Activated CD8-positive, alpha-beta memory T cell treated with anti-CD3 and anti-CD28 coated beads, Interleukin-2, amount 50 U/mL, for 48 hours (primary cell): ENCODE data around the gene IL4R.
A peak's percentile ranks its signal among the peaks of the same experiment; 100 is the strongest.
"Not testable (repeated sequence)": the region's sequence is repeated elsewhere in the genome, so short reads cannot be mapped to it uniquely, and the experiment has no call there.

ENCODE experiments used
- DNase-seq: peaks from one replicate; pipeline ENCODE4 v3.0.0-alpha.2; 2020

IL4R gene

DNA sequence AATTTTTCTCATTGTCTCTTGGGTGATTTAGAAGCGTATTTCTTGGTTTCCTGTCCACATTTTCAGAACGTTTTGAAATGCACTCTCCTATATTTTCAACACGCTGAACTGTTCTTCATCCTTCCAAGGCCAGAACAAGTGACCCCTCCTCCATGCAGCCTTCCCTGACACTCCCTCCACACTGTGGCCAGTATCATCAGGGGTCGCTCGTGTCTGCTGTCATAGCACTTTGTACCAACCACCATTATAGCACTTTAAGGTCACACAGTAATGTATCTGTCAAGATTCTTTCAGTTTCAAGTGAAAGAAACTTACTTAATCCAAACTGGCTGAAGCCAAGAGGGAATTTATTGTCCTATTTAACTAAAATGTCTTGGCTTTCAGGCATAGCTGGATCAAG, 70.7 kb downstream of the IL4R start:
- DNase-seq = no peak

DNA sequence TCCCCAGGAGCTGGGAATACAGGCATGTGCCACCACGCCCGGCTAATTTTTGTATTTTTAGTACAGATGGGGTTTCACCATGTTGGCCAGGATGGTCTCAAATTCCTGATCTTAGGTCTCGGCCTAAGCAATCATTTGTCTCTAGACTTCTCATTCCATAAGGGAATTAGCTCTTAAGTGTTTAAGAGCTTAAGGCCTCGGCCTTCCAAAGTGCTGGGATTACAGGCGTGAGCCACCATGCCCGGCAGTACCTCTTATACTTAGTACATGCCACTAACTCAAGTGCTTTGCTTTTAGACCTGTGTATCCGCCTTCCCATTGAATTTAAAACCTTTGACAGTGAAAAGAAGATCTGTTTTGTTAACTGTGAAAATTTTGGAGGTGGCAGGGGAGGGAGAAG, 71.6 kb downstream of the IL4R start:
- peak; percentile 15 for DNase-seq

- no peak for DNase-seq
Measured at GRCh38 chr16:27386674-27387073, 72.9 kb downstream of the IL4R start.

- no peak for DNase-seq
Measured at GRCh38 chr16:27387724-27388123, 74.0 kb downstream of the IL4R start.

DNA sequence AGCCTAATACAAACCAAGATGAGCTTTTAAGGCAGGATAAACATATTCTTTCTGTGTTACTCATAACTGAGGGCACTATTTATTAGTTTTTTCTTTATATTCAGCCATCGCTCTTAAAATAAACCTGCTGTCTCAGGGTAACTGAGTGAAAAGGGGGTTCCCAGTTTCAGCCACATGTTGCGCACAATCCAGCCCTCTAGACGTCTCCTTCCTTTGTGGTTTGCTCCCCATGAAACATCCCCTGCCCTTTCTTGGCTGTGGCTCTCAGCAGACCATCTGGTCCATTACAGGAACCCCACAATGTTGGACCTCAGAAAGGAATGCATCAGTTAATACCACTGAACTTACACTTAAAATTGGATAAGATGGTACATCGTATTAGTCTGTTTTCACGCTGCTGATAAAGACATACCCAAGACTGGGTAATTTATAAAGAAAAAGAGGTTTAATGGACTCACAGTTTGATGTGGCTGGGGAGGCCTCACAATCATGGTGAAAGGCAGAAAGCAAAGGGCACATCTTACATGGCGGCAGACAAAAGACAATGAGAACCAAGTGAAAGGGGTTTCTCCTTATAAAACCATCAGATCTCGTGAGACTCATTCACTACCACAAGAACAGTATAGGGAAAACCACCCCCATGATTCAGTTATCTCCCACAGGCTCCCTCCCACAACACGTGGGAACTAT, 75.6 kb downstream of the IL4R start:
- no peak for DNase-seq

DNA sequence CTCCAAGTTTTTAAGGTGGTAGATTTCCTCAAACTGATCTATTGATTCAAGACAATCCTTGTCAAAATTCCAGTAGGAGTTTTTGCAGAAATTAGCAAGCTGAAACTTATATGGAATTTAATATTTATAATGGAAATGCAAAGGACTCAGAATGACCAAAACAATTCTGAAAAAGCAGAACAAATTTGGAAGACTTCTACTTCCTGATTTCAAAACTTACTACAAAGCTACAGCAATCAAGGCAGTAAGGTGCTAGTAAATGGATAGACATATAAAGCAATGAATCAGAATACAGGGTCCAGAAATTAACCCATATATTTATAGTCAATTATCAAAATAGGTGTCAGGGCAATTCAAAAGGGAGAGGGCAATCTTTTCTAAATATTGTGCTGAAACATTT, 76.4 kb downstream of the IL4R start:
- DNase-seq = no peak

DNA sequence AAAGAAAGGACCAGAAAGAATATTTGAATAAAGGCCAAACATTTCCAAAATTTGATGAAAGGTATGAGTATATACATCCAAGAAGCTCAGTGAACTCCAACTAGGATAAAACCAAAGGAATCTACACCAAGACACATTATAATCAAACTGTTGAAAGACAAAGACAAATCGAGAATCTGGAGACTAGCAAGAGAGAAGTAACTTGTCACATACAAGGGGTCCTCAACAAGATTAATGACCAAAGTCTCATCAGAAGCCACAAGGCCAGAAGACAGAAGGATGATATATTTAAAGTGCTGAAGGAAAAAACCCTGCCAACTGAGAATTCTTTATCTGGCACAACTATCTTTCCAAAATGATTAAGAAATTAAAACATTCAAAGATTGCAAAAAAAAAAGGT, 78.9 kb downstream of the IL4R start:
- DNase-seq = no peak

DNA sequence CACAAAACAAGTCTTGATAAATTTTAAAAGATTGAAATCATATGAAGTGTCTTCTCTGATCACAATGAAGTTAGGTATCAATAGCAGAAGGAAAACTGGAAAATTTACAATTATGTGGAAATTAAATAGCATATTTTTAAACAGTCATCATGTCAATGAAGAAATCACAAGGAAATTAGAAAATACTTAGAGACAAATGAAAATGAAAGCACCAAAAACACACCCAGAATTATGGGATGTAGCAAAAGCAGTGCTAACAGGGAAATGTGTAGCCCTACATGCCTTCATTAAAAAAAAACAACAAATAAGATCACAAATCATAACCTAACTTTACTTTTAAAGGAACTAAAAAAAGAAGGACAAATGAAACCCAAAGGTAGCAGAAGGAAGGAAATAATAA, 80.7 kb downstream of the IL4R start:
- DNase-seq = no peak

DNA sequence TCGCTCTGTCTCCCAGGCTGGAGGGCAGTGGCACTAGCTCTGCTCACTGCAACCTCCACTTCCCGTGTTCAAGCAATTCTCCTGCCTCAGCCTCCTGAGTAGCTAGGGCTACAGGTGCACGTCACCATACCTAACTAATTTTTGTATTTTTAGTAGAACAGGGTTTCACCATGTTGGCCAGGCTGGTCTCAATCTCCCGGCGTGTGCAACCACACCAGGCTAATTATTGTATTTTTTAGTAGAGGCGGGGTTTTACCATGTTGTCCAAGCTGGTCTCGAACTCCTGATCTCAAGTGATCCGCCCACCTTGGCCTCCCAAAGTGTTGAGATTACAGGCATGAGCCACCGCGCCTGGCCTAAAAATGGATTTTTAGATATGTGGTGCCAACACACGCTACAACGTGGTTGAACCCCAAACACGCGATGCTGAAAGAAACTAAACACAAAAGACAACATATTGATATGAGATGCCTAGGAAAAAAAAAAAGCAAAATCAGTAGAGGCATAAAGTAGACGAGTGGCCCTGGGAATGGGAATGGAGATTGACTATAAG, 84.6 kb downstream of the IL4R start:
- DNase-seq = not testable (repeated sequence)

- peak; percentile 36 for DNase-seq
Measured at GRCh38 chr16:27398894-27399853, 85.4 kb downstream of the IL4R start.

DNA sequence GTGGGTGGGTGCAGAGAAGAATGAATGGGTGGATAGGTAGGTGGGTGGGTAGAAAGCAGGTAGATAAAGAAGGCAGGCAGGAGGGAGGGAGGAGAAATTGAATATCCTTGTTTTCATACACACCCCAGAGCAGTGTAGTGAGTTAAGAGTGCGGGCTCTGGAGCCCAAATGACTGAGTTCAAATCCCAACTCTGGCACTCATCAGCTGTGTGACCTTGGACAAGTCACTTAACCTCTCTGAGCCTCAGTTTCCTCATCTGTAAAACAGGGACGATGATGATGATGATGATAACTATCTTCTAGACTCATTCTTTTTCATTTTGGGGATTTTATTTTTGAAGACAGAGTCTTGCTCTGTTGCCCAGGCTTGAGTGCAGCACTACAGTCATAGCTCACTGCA, 86.2 kb downstream of the IL4R start:
- no peak for DNase-seq

- DNase-seq = no peak
Measured at GRCh38 chr16:27400751-27401620, 87.2 kb downstream of the IL4R start.

GRCh38 chr16:27401768-27402568, 88.2 kb downstream of the IL4R start, which contains the start of gene IL21R:
TSS of gene IL21R (plus strand) at chr16:27402174. CDS start at chr16:27430072, 27,898 bp downstream.
- peak; percentile 90 for DNase-seq

DNA sequence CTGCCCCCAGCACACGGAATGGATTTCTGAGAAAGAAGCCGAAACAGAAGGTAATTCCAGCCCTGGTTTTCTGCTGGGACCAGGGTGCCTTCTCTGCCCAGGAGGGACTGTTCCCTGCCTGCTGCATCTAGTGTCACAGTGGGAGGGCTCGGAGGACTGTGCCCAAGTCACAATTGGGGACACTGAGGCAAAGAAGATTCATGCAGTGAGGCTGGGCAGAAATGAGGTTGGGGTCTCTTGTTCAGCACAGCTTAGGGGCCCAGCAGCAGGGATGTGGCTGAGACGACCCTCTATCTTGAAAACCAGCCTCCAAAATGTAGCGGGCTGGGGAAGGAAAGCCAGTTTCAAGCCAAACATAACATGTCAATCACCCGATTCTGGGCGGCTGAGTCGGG, 88.8 kb downstream of the IL4R start:
- DNase-seq = no peak

- DNase-seq = peak; percentile 70
Measured at GRCh38 chr16:27402964-27403600, 89.3 kb downstream of the IL4R start.

GRCh38 chr16:27403601-27403992, 89.8 kb downstream of the IL4R start:
- no peak for DNase-seq

GRCh38 chr16:27404163-27404823, 90.5 kb downstream of the IL4R start:
- no peak for DNase-seq

GRCh38 chr16:27405546-27406451, 92.0 kb downstream of the IL4R start:
- DNase-seq = peak; percentile 88

GRCh38 chr16:27406511-27407128, 92.8 kb downstream of the IL4R start:
- DNase-seq = no peak
